ENCODE measurements around the gene REX1BD.

- TF ChIP-seq POLR2A (IDR thresholded peaks at IDR 0.05) (no peak), CTCF (IDR thresholded peaks at IDR 0.05) (no peak)
Measured at GRCh38 chr19:18620311-18620710, 31.7 kb downstream of the REX1BD start.
